CD4-positive, alpha-beta T cell (primary cell): ENCODE data around the gene CACNG6. TPM values are rescaled to one million over a fixed set of nuclear protein-coding genes. Genes with fewer than 3 reads are reported as not detected.

ENCODE experiments used
- ATAC-seq: fragments of 200-7000 bp; cut with Tn5 transposase; one replicate; pipeline ENCODE4 v1.10.0; 2022; ENCODE audit warnings: mild to moderate bottlenecking; ENCODE audit not compliant: poor library complexity
- CTCF ChIA-PET: fragments of 350-600 bp; sonication (Branson Sonifier 250); formaldehyde crosslinking; loops from one replicate; lab custom pipeline; 2021; ENCODE audit warnings: antibody characterized with exemption, inconsistent platforms; lab: Charles Lee
- POLR2A ChIA-PET: fragments of 350-600 bp; sonication (Branson Sonifier 250); formaldehyde crosslinking; loops from one replicate; lab custom pipeline; 2021; ENCODE audit warnings: antibody characterized with exemption, inconsistent platforms; lab: Charles Lee
- DNase-seq, 14 experiments: peaks; one replicate each; pipeline ENCODE4 v3.0.0-alpha.2; 2013 to 2020; ENCODE audit warnings: mixed read lengths in 2 of 14
- H3K27ac ChIP-seq, 2 donors: one replicate each; pipeline versions ENCODE4 v1.5.1 to v1.7.0; 2013; ENCODE audit warnings: low read length in 2 of 2, low read depth in 1 of 2, mild to moderate bottlenecking in 1 of 2
- H3K27me3 ChIP-seq, 2 experiments: 1 replicate in 1 of 2; 2 replicates in 1 of 2; pipeline versions ENCODE4 v1.6.1 to v1.7.0; 2013; ENCODE audit warnings: low read length in 2 of 2, control low read depth in 1 of 2, mild to moderate bottlenecking in 1 of 2, moderate library complexity in 1 of 2; ENCODE audit not compliant: insufficient read depth in 2 of 2, control insufficient read depth in 1 of 2
- H3K36me3 ChIP-seq: one replicate; pipeline ENCODE4 v1.6.1; 2013; ENCODE audit warnings: low read length, control low read depth; ENCODE audit not compliant: insufficient read depth
- H3K4me1 ChIP-seq: one replicate; pipeline ENCODE4 v1.6.1; 2013; ENCODE audit warnings: low read length, control low read depth; ENCODE audit not compliant: insufficient read depth
- H3K4me3 ChIP-seq: one replicate; pipeline ENCODE4 v1.5.1; 2013; ENCODE audit warnings: mild to moderate bottlenecking, low read length, moderate library complexity
- H3K9me3 ChIP-seq, 2 experiments: 1 replicate in 1 of 2; 2 replicates in 1 of 2; pipeline versions ENCODE4 v1.6.1 to v1.7.0; 2013; ENCODE audit warnings: low read length in 2 of 2, mild to moderate bottlenecking in 2 of 2, control low read depth in 1 of 2, moderate library complexity in 1 of 2; ENCODE audit not compliant: control insufficient read depth in 1 of 2, insufficient read depth in 1 of 2
- H3K27ac Mint-ChIP-seq: one replicate; pipeline ENCODE4 v1.8.0; 2020; ENCODE audit warnings: mixed read lengths
- H3K27me3 Mint-ChIP-seq: one replicate; pipeline ENCODE4 v1.8.0; 2021; ENCODE audit warnings: mixed read lengths
- H3K36me3 Mint-ChIP-seq: one replicate; pipeline ENCODE4 v1.8.0; 2021; ENCODE audit warnings: low read depth, mixed read lengths
- H3K4me1 Mint-ChIP-seq: one replicate; pipeline ENCODE4 v1.8.0; 2021; ENCODE audit warnings: low read depth, mixed read lengths
- H3K4me3 Mint-ChIP-seq: one replicate; pipeline ENCODE4 v1.8.0; 2020; ENCODE audit warnings: mild to moderate bottlenecking, mixed read lengths
- H3K9me3 Mint-ChIP-seq: one replicate; pipeline ENCODE4 v1.8.0; 2020; ENCODE audit warnings: mixed read lengths
- intact Hi-C, 2 experiments: fragments of 100-400 bp; cut with DNase I in 1 of 2; cut with micrococcal nuclease in 1 of 2; formaldehyde crosslinking; loops; one replicate each; pipeline versions ENCODE4 v1.15.1 to v1.9.0; 2023 to 2025; cut with DNase I, micrococcal nuclease
- total RNA-seq, 174 experiments: library from RNA in 2 of 174; stranded (reverse) in 2 of 174; gene quantifications; one replicate each; pipeline ENCODE4 v1.2.3 and lab custom pipeline; 2021 to 2026
- TF ChIP-seq, protein P1 (sequence below): fragments of 200-600 bp; IDR thresholded peaks from one replicate; pipeline ENCODE4 v1.8.0; 2022; ENCODE audit warnings: antibody characterized with exemption, mild to moderate bottlenecking

CACNG6 gene
- total RNA-seq, 2 experiments from 2014 or later: not detected

DNA sequence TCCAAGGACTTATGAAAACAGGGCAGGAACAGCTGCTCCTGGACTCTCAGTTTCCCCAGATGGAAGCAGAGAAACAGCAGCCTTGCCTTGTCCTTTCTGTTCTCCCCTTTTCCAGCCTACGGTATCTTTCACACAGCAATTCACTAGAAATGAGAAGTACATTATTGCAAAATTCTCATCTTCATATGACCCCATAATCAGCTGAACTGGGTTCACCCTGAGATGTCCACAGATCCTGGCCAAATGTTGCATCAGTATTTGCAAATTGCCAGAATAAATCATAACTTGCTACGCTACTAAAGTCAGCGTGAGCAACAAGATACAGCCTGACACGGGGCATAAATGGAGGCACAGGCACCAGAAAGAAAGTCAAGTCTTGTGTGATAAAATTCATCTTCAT is 56.2 kb downstream of the CACNG6 start:
- intact Hi-C loops: no loop called here
- Histone ChIP-seq H3K36me3 (no peaks in the 10 kb centered on the region), H3K4me3 (no peak overlapping the region), H3K27me3 (peaks cover 8 to 13% of the 10 kb centered on the region in 2 experiments), H3K9me3 (no peaks in the 10 kb centered on the region), H3K27ac (no peak overlapping the region), H3K4me1 (no peaks in the 10 kb centered on the region)
- Mint-ChIP-seq H3K27ac (no peak overlapping the region), H3K27me3 (peaks cover 58% of the 10 kb centered on the region), H3K4me1 (no peaks in the 10 kb centered on the region), H3K9me3 (peaks cover 2% of the 10 kb centered on the region), H3K36me3 (no peaks in the 10 kb centered on the region), H3K4me3 (no peak overlapping the region)
- TF ChIP-seq, protein P1, sequence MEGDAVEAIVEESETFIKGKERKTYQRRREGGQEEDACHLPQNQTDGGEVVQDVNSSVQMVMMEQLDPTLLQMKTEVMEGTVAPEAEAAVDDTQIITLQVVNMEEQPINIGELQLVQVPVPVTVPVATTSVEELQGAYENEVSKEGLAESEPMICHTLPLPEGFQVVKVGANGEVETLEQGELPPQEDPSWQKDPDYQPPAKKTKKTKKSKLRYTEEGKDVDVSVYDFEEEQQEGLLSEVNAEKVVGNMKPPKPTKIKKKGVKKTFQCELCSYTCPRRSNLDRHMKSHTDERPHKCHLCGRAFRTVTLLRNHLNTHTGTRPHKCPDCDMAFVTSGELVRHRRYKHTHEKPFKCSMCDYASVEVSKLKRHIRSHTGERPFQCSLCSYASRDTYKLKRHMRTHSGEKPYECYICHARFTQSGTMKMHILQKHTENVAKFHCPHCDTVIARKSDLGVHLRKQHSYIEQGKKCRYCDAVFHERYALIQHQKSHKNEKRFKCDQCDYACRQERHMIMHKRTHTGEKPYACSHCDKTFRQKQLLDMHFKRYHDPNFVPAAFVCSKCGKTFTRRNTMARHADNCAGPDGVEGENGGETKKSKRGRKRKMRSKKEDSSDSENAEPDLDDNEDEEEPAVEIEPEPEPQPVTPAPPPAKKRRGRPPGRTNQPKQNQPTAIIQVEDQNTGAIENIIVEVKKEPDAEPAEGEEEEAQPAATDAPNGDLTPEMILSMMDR: no peak
- no peak for ATAC-seq
- peak in 1 of 14 experiments; percentile 28 for DNase-seq
- ChIA-PET POLR2A (no interaction called here), CTCF (no interaction called here)

Other genes starting within 250 kb of the CACNG6 start
- gene NLRP12, start 167.3 kb upstream of the CACNG6 start, total RNA-seq: under 1 TPM in 1 of 2 experiments, not detected in 1; 0.08 TPM
- gene MYADM, start 123.8 kb upstream of the CACNG6 start, total RNA-seq: 100 to 1,000 TPM; 444 to 448 TPM
- 1 to 10 TPM; 1.5 to 1.6 TPM for gene PRKCG, start 109.4 kb upstream of the CACNG6 start, total RNA-seq
- gene CACNG7, start 82.4 kb upstream of the CACNG6 start, total RNA-seq: not detected
- gene CACNG8, start 28.7 kb upstream of the CACNG6 start, total RNA-seq: not detected
- gene VSTM1, start 72.3 kb downstream of the CACNG6 start, total RNA-seq: not detected
- not detected for gene TARM1, start 89.7 kb downstream of the CACNG6 start, total RNA-seq
- under 1 TPM; 0.41 to 0.42 TPM for gene OSCAR, start 109.2 kb downstream of the CACNG6 start, total RNA-seq
- 10 to 100 TPM; 63.0 to 63.5 TPM for gene NDUFA3, start 111.2 kb downstream of the CACNG6 start, total RNA-seq
- gene TFPT, start 124.0 kb downstream of the CACNG6 start, total RNA-seq: 10 to 100 TPM; 10.1 to 11.2 TPM
- gene PRPF31, start 124.1 kb downstream of the CACNG6 start, total RNA-seq: 10 to 100 TPM; 52.9 to 55.9 TPM
- 10 to 100 TPM; 26.7 to 28.7 TPM for gene CNOT3, start 146.1 kb downstream of the CACNG6 start, total RNA-seq
- gene LENG1, start 168.1 kb downstream of the CACNG6 start, total RNA-seq: 10 to 100 TPM; 14.4 to 16.0 TPM
- gene TMC4, start 181.5 kb downstream of the CACNG6 start, total RNA-seq: 1 to 10 TPM in 1 of 2 experiments, under 1 TPM in 1; 0.84 to 1.5 TPM
- gene MBOAT7, start 197.9 kb downstream of the CACNG6 start, total RNA-seq: 10 to 100 TPM; 13.7 to 18.0 TPM
- gene TSEN34, start 199.7 kb downstream of the CACNG6 start, total RNA-seq: 1 to 10 TPM; 8.4 to 8.6 TPM
- 1,000 to 10,000 TPM; 2,017 to 2,050 TPM for gene RPS9, start 209.2 kb downstream of the CACNG6 start, total RNA-seq
- 1 to 10 TPM; 1.1 to 1.3 TPM for gene LILRB3, start 231.4 kb downstream of the CACNG6 start, total RNA-seq